Measurements from ENCODE around the gene SERHL2.
"Not testable (repeated sequence)": the region's sequence is repeated elsewhere in the genome, so short reads cannot be mapped to it uniquely, and the experiment has no call there.

Gene SERHL2

DNA sequence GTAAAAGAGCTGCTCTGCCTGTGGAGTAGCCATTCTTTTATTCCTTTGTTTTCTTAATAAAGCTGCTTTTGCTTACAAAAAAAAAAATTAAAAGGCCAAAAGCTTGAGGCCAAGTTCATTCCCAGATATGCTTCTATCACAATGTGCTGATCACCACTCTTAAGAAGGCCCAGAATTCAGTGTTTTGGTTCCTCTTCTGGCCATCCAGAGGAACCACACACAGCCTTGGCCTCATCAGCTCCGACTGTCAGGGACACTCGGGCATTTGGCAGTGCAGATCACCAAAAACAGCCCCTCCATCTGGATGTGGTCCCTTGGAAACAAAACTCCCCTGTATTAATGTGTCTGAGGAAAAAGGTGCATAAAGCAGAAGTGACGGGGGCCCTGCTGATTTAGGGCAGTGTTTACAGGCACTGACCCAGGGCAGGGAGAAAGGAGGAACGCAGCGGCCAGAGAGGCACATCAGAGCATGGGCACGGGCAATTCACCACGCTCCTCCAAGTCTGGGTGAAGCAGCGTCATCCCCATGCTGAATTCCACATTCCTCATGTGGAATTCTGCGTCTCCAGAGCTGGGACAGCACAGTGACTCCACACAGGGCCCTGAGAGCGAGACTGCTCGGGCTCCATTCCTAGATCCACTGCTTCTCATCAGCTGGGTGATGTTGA is 43.2 kb downstream of the SERHL2 start:
- no peak overlapping the region for H3K4me3 ChIP-seq (ENCODE audit: low read depth, low read length)
- ChIA-PET POLR2A (no interaction called here), CTCF (interaction anchor here (0.8 to 2.0 kb wide), 2 partner anchors 15 to 24 kb away, joined by 3 to 5 read pairs; no protein-coding TSS in a partner anchor)
- no peak for DNase-seq (ENCODE audit: low read depth, low spot score)
- no peak for TF ChIP-seq CTCF (IDR thresholded peaks at IDR 0.05; ENCODE audit: insufficient read depth, low read length, missing control alignments)

DNA sequence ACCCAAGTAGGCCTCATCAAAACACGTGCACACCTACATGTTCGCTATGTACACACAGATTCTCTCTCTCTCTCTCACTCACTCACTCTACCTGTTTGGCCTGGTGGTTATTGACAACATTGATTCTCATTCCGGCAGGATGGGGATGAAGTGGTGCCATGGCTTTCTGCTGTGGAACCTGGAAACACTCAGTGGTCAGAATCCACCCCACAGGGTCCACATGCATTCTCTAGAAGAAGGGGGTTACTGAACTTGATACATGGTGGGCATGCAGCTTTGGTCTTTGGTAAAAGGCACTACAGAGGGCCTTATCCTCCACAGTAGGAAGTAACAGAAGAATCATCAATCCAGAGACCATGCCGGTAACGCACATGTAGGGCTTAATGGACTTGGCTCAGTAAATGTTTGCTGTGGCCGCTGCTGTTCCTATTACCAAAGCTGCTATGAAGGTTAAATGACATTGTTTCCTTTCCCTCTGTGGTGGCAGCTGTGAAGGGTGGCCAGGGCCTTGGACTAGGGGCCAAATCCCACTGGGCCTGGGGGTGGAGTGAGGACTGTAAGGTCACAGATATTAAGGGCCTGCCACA is 48.2 kb downstream of the SERHL2 start:
- DNase-seq (ENCODE audit: low read depth, low spot score) = no peak
- CTCF ChIA-PET = interaction anchor here (0.8 kb wide), 1 partner anchor 9 kb away, joined by 3 read pairs; no protein-coding TSS in a partner anchor
- H3K4me3 ChIP-seq (ENCODE audit: low read depth, low read length) = no peak overlapping the region
- POLR2A ChIA-PET = no interaction called here
- TF ChIP-seq CTCF (IDR thresholded peaks at IDR 0.05; ENCODE audit: insufficient read depth, low read length, missing control alignments) = no peak

GRCh38 chr22:42602470-42602869 is 48.7 kb downstream of the SERHL2 start:
- H3K4me3 ChIP-seq (ENCODE audit: low read depth, low read length) = no peak overlapping the region
- ChIA-PET CTCF (interaction anchor here (0.8 to 1.1 kb wide), 2 partner anchors 9 to 431 kb away, joined by 3 read pairs; no protein-coding TSS in a partner anchor), POLR2A (no interaction called here)
- TF ChIP-seq CTCF (IDR thresholded peaks at IDR 0.05; ENCODE audit: insufficient read depth, low read length, missing control alignments) = no peak
- no peak for DNase-seq (ENCODE audit: low read depth, low spot score)

GRCh38 chr22:42603427-42603826 is 49.7 kb downstream of the SERHL2 start:
- ChIA-PET POLR2A (no interaction called here), CTCF (interaction anchor here (1.1 kb wide), 1 partner anchor 430 kb away, joined by 3 read pairs; no protein-coding TSS in a partner anchor)
- DNase-seq (ENCODE audit: low read depth, low spot score) = no peak
- no peak overlapping the region for H3K4me3 ChIP-seq (ENCODE audit: low read depth, low read length)
- no peak for TF ChIP-seq CTCF (IDR thresholded peaks at IDR 0.05; ENCODE audit: insufficient read depth, low read length, missing control alignments)

DNA sequence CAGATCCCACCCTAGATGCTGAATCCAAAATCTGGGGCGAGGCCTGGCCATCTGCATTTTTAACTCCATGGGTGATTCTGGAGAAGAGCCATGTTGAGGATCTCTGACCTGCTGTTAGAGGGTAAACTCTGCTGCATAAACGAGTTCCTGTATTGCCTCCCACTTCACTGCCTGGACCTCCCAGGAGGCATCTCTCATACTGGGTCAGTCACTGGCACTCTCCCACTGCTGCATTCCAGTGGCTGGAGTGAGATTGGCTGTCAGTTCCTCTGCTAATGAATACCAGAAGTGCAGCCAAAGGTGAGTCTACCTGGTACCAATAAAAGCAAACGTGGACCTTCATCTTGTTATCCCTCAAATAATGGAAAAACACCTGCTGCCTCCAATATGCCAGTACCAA is 50.6 kb downstream of the SERHL2 start:
- no peak for TF ChIP-seq CTCF (IDR thresholded peaks at IDR 0.05; ENCODE audit: insufficient read depth, low read length, missing control alignments)
- no peak overlapping the region for H3K4me3 ChIP-seq (ENCODE audit: low read depth, low read length)
- no peak for DNase-seq (ENCODE audit: low read depth, low spot score)
- CTCF ChIA-PET = no interaction called here
- POLR2A ChIA-PET = no interaction called here

DNA sequence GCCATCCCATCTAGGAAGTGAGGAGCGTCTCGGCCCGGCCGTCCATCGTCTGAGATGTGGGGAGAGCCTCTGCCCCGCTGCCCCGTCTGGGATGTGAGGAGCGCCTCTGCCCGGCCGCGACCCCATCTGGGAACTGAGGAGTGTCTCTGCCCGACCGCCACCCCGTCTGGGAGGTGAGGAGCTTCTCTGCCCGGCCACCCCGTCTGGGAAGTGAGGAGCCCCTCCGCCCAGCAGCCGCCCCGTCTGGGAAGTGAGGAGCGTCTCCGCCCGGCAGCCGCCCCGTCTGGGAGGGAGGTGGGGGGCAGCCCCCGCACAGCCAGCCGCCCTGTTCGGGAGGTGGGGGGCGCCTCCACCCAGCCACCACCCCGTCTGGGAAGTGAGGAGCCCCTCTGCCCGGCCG is 53.9 kb downstream of the SERHL2 start:
- DNase-seq (ENCODE audit: low read depth, low spot score); POLR2A ChIA-PET; CTCF ChIA-PET; H3K4me3 ChIP-seq (ENCODE audit: low read depth, low read length): not testable (repeated sequence)
